OCI-LY3 (cell line): ENCODE measurements around the gene RTTN.
A peak's percentile ranks its signal among the peaks of the same experiment; 100 is the strongest.

Experiments used
- EZH2phosphoT487 ChIP-seq: fragments of 200-600 bp; shearing (Covaris generic); IDR thresholded peaks from 2 replicates; pipeline ENCODE4 v1.6.1; 2018; ENCODE audit warnings: antibody characterized with exemption, mixed run types, low read depth
- TF ChIP-seq, protein P1 (sequence below): fragments of 200-600, 300-600 bp; sonication (generic); IDR thresholded peaks from 2 replicates; pipeline ENCODE4 v1.5.1; 2014; ENCODE audit warnings: antibody characterized with exemption, low read length, low read depth

DNA sequence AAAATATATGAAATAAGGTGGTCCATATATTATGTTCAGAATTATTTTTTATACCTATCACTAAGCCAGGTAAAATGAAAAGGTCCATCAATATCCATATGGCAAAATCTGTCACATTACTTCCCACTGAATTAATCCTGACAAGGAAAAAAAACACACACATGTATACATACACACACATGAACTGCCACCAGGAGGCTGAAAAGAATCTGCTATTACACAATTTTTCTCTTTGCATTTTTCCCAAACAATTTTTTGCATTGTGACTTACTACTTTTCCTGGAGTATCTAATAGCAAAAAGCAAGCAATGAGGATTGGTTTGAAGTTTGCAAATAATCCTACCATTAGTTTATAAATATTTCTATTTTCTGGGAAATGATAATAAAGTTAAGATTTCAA lies 129.6 kb downstream of the RTTN start:
- TF ChIP-seq, protein P1, sequence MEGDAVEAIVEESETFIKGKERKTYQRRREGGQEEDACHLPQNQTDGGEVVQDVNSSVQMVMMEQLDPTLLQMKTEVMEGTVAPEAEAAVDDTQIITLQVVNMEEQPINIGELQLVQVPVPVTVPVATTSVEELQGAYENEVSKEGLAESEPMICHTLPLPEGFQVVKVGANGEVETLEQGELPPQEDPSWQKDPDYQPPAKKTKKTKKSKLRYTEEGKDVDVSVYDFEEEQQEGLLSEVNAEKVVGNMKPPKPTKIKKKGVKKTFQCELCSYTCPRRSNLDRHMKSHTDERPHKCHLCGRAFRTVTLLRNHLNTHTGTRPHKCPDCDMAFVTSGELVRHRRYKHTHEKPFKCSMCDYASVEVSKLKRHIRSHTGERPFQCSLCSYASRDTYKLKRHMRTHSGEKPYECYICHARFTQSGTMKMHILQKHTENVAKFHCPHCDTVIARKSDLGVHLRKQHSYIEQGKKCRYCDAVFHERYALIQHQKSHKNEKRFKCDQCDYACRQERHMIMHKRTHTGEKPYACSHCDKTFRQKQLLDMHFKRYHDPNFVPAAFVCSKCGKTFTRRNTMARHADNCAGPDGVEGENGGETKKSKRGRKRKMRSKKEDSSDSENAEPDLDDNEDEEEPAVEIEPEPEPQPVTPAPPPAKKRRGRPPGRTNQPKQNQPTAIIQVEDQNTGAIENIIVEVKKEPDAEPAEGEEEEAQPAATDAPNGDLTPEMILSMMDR = peak; percentile 22
- no peak for TF ChIP-seq EZH2phosphoT487
